ENCODE results near the gene TRIM25. TPM values are rescaled to one million over a fixed set of nuclear protein-coding genes. Genes with fewer than 3 reads are reported as not detected.

TRIM25 gene
- total RNA-seq, 1 donor from 2014 or later: 105 TPM

- no peak overlapping the region for H3K27ac ChIP-seq (ENCODE audit: low read depth, low read length)
- no peaks in the 10 kb centered on the region for H4K20me1 ChIP-seq (ENCODE audit: insufficient read depth, low read length)
- no peak overlapping the region for H3K9ac ChIP-seq (ENCODE audit: low read length)
- no peak overlapping the region for H3K4me2 ChIP-seq (ENCODE audit: low read length)
- H3K36me3 Mint-ChIP-seq (ENCODE audit: low read depth, unreplicated experiment): peaks cover 66% of the 10 kb centered on the region
- H3K9me3 Mint-ChIP-seq (ENCODE audit: unreplicated experiment): peaks cover 7% of the 10 kb centered on the region
- H3K27me3 Mint-ChIP-seq (ENCODE audit: low read depth, unreplicated experiment): no peaks in the 10 kb centered on the region
- peaks cover 3% of the 10 kb centered on the region for H3K9me3 ChIP-seq (ENCODE audit: insufficient read depth, low read depth, low read length)
- no peaks in the 10 kb centered on the region for H3K27me3 ChIP-seq (ENCODE audit: insufficient read depth, low read length)
- no peak for TF ChIP-seq CTCF (IDR thresholded peaks at IDR 0.05; ENCODE audit: insufficient read depth, low read depth, low read length)
- no peak for TF ChIP-seq EZH2 (IDR thresholded peaks at IDR 0.05; ENCODE audit: insufficient read depth, low read length)
- no peaks in the 10 kb centered on the region for H3K79me2 ChIP-seq (ENCODE audit: insufficient read depth, low read length)
- H3K36me3 ChIP-seq (ENCODE audit: insufficient read depth, low read length): peaks cover 3% of the 10 kb centered on the region
- H3K4me1 ChIP-seq (ENCODE audit: insufficient read depth, low read length): no peaks in the 10 kb centered on the region
- FAIRE-seq: no peak
- H3K4me1 Mint-ChIP-seq (ENCODE audit: low read depth, unreplicated experiment): peaks cover 7% of the 10 kb centered on the region
- no peak for DNase-seq (ENCODE audit: low read depth)
- peak overlapping the region; percentile 37 for H3K27ac Mint-ChIP-seq (ENCODE audit: unreplicated experiment)
- H2AFZ ChIP-seq (ENCODE audit: low read depth, low read length): no peak overlapping the region
- H3K4me3 Mint-ChIP-seq (ENCODE audit: unreplicated experiment): no peak overlapping the region
- no peak overlapping the region for H3K4me3 ChIP-seq (ENCODE audit: insufficient read depth, low read depth, low read length)
Observed at GRCh38 chr17:56890390-56890789, 23.5 kb downstream of the TRIM25 start.

- peaks cover 3% of the 10 kb centered on the region for H3K9me3 ChIP-seq (ENCODE audit: insufficient read depth, low read depth, low read length)
- H3K4me1 Mint-ChIP-seq (ENCODE audit: low read depth, unreplicated experiment): peaks cover 7% of the 10 kb centered on the region
- no peaks in the 10 kb centered on the region for H3K27me3 Mint-ChIP-seq (ENCODE audit: low read depth, unreplicated experiment)
- no peak overlapping the region for H3K27ac ChIP-seq (ENCODE audit: low read depth, low read length)
- H3K79me2 ChIP-seq (ENCODE audit: insufficient read depth, low read length): no peaks in the 10 kb centered on the region
- DNase-seq (ENCODE audit: low read depth) (no peak), FAIRE-seq (no peak)
- no peak overlapping the region for H3K4me3 ChIP-seq (ENCODE audit: insufficient read depth, low read depth, low read length)
- H3K36me3 Mint-ChIP-seq (ENCODE audit: low read depth, unreplicated experiment): peaks cover 51% of the 10 kb centered on the region
- no peaks in the 10 kb centered on the region for H3K4me1 ChIP-seq (ENCODE audit: insufficient read depth, low read length)
- no peaks in the 10 kb centered on the region for H3K27me3 ChIP-seq (ENCODE audit: insufficient read depth, low read length)
- peaks cover 7% of the 10 kb centered on the region for H3K9me3 Mint-ChIP-seq (ENCODE audit: unreplicated experiment)
- TF ChIP-seq CTCF (IDR thresholded peaks at IDR 0.05; ENCODE audit: insufficient read depth, low read depth, low read length) (no peak), EZH2 (IDR thresholded peaks at IDR 0.05; ENCODE audit: insufficient read depth, low read length) (no peak)
- H3K27ac Mint-ChIP-seq (ENCODE audit: unreplicated experiment): peak overlapping the region; percentile 24
- H3K4me2 ChIP-seq (ENCODE audit: low read length): no peak overlapping the region
- no peaks in the 10 kb centered on the region for H3K36me3 ChIP-seq (ENCODE audit: insufficient read depth, low read length)
- no peak overlapping the region for H3K9ac ChIP-seq (ENCODE audit: low read length)
- H4K20me1 ChIP-seq (ENCODE audit: insufficient read depth, low read length): no peaks in the 10 kb centered on the region
- H2AFZ ChIP-seq (ENCODE audit: low read depth, low read length): no peak overlapping the region
- H3K4me3 Mint-ChIP-seq (ENCODE audit: unreplicated experiment): no peak overlapping the region
Observed at GRCh38 chr17:56887552-56888467, 26.0 kb downstream of the TRIM25 start.

- TF ChIP-seq CTCF (IDR thresholded peaks at IDR 0.05; ENCODE audit: insufficient read depth, low read depth, low read length): no peak
- TF ChIP-seq EZH2 (IDR thresholded peaks at IDR 0.05; ENCODE audit: insufficient read depth, low read length): no peak
- Mint-ChIP-seq H3K4me3 (ENCODE audit: unreplicated experiment) (no peak overlapping the region), H3K27ac (ENCODE audit: unreplicated experiment) (peak overlapping the region; percentile 24), H3K4me1 (ENCODE audit: low read depth, unreplicated experiment) (peaks cover 7% of the 10 kb centered on the region), H3K36me3 (ENCODE audit: low read depth, unreplicated experiment) (peaks cover 44% of the 10 kb centered on the region), H3K9me3 (ENCODE audit: unreplicated experiment) (peaks cover 7% of the 10 kb centered on the region), H3K27me3 (ENCODE audit: low read depth, unreplicated experiment) (no peaks in the 10 kb centered on the region)
- H4K20me1 ChIP-seq (ENCODE audit: insufficient read depth, low read length): no peaks in the 10 kb centered on the region
- no peak overlapping the region for H3K4me2 ChIP-seq (ENCODE audit: low read length)
- H3K27ac ChIP-seq (ENCODE audit: low read depth, low read length): no peak overlapping the region
- no peak for FAIRE-seq
- no peaks in the 10 kb centered on the region for H3K36me3 ChIP-seq (ENCODE audit: insufficient read depth, low read length)
- no peak overlapping the region for H2AFZ ChIP-seq (ENCODE audit: low read depth, low read length)
- H3K9me3 ChIP-seq (ENCODE audit: insufficient read depth, low read depth, low read length): peaks cover 3% of the 10 kb centered on the region
- no peaks in the 10 kb centered on the region for H3K4me1 ChIP-seq (ENCODE audit: insufficient read depth, low read length)
- H3K4me3 ChIP-seq (ENCODE audit: insufficient read depth, low read depth, low read length): no peak overlapping the region
- H3K9ac ChIP-seq (ENCODE audit: low read length): no peak overlapping the region
- H3K27me3 ChIP-seq (ENCODE audit: insufficient read depth, low read length): no peaks in the 10 kb centered on the region
- peak; percentile 4 for DNase-seq (ENCODE audit: low read depth)
- H3K79me2 ChIP-seq (ENCODE audit: insufficient read depth, low read length): no peaks in the 10 kb centered on the region
Observed at GRCh38 chr17:56887105-56887504, 26.7 kb downstream of the TRIM25 start.

All from astrocyte (in vitro differentiated cells and primary cell).